ENCODE measurements around the gene MAP2K1.

DNA sequence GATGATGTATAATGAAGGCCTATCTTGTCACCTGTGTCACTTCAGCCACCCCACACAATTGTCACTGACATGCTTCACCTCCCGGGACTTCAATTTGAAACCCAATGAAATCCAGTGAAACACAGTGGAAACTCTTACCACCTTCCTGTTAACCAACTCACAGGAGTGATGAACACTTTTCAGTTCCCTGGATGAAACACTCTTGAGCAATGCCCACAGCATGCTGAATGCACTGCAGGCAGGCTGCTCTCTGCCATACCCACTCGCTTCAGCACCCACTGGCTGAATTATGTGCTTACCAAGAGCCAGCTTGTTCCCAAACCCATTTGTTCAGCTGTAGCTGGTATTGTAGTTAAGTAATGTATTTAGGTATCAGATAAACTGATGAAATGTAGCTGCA, 47.0 kb downstream of the MAP2K1 start:
- TF ChIP-seq, protein P1, sequence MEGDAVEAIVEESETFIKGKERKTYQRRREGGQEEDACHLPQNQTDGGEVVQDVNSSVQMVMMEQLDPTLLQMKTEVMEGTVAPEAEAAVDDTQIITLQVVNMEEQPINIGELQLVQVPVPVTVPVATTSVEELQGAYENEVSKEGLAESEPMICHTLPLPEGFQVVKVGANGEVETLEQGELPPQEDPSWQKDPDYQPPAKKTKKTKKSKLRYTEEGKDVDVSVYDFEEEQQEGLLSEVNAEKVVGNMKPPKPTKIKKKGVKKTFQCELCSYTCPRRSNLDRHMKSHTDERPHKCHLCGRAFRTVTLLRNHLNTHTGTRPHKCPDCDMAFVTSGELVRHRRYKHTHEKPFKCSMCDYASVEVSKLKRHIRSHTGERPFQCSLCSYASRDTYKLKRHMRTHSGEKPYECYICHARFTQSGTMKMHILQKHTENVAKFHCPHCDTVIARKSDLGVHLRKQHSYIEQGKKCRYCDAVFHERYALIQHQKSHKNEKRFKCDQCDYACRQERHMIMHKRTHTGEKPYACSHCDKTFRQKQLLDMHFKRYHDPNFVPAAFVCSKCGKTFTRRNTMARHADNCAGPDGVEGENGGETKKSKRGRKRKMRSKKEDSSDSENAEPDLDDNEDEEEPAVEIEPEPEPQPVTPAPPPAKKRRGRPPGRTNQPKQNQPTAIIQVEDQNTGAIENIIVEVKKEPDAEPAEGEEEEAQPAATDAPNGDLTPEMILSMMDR (IDR thresholded peaks at IDR 0.05; ENCODE audit: poor library complexity) = no peak
- no peak for TF ChIP-seq EZH2 (IDR thresholded peaks at IDR 0.05; ENCODE audit: borderline replicate concordance)

All from hepatocyte (in vitro differentiated cells).